ENCODE data around the gene AK2.
"Not testable (repeated sequence)": the region's sequence is repeated elsewhere in the genome, so short reads cannot be mapped to it uniquely, and the experiment has no call there.

The AK2 gene

GRCh38 chr1:33070628-33071027, 33.9 kb upstream of the AK2 start:
- H3K27ac ChIP-seq (ENCODE audit: low read length), result no peak overlapping the region

GRCh38 chr1:33068108-33068507, 31.4 kb upstream of the AK2 start:
- H3K27ac ChIP-seq (ENCODE audit: low read length); H3K27me3 ChIP-seq (ENCODE audit: low read depth, low read length): not testable (repeated sequence)
- H3K9me3 ChIP-seq (ENCODE audit: control insufficient read depth in 1 of 2, low read length in 2 of 2), result peaks cover 9 to 26% of the 10 kb centered on the region in 2 donors

More at GRCh38 chr1:33070628-33071027, 33.9 kb upstream of the AK2 start:
- Histone ChIP-seq H3K36me3 (ENCODE audit: control insufficient read depth in 1 of 2, insufficient read depth in 2 of 2, low read length in 2 of 2) (no peaks in the 10 kb centered on the region), H3K27me3 (ENCODE audit: low read depth, low read length) (no peaks in the 10 kb centered on the region), H3K4me1 (ENCODE audit: control insufficient read depth in 1 of 2, insufficient read depth in 2 of 2, low read length in 2 of 2) (no peaks in the 10 kb centered on the region), H3K4me3 (ENCODE audit: low read depth in 1 of 2, low read length in 2 of 2) (no peak overlapping the region), H3K9me3 (ENCODE audit: control insufficient read depth in 1 of 2, low read length in 2 of 2) (peaks cover 0 to 3% of the 10 kb centered on the region in 2 donors)

GRCh38 chr1:33066477-33066876, 29.8 kb upstream of the AK2 start:
- H3K36me3 ChIP-seq (ENCODE audit: control insufficient read depth in 1 of 2, insufficient read depth in 2 of 2, low read length in 2 of 2); H3K4me3 ChIP-seq (ENCODE audit: low read depth in 1 of 2, low read length in 2 of 2); H3K27me3 ChIP-seq (ENCODE audit: low read depth, low read length); H3K4me1 ChIP-seq (ENCODE audit: control insufficient read depth in 1 of 2, insufficient read depth in 2 of 2, low read length in 2 of 2); H3K27ac ChIP-seq (ENCODE audit: low read length): not testable (repeated sequence)
- peaks cover 9 to 34% of the 10 kb centered on the region in 2 donors for H3K9me3 ChIP-seq (ENCODE audit: control insufficient read depth in 1 of 2, low read length in 2 of 2)

More at GRCh38 chr1:33068108-33068507, 31.4 kb upstream of the AK2 start:
- not testable (repeated sequence) for H3K4me1 ChIP-seq (ENCODE audit: control insufficient read depth in 1 of 2, insufficient read depth in 2 of 2, low read length in 2 of 2); H3K36me3 ChIP-seq (ENCODE audit: control insufficient read depth in 1 of 2, insufficient read depth in 2 of 2, low read length in 2 of 2); H3K4me3 ChIP-seq (ENCODE audit: low read depth in 1 of 2, low read length in 2 of 2)

GRCh38 chr1:33065301-33065700, 28.6 kb upstream of the AK2 start:
- Histone ChIP-seq H3K9me3 (ENCODE audit: control insufficient read depth in 1 of 2, low read length in 2 of 2) (peaks cover 9 to 34% of the 10 kb centered on the region in 2 donors), H3K4me3 (ENCODE audit: low read depth in 1 of 2, low read length in 2 of 2) (no peak overlapping the region), H3K4me1 (ENCODE audit: control insufficient read depth in 1 of 2, insufficient read depth in 2 of 2, low read length in 2 of 2) (peaks cover 0 to 7% of the 10 kb centered on the region in 2 donors), H3K27ac (ENCODE audit: low read length) (no peak overlapping the region), H3K36me3 (ENCODE audit: control insufficient read depth in 1 of 2, insufficient read depth in 2 of 2, low read length in 2 of 2) (no peaks in the 10 kb centered on the region), H3K27me3 (ENCODE audit: low read depth, low read length) (no peaks in the 10 kb centered on the region)

- peaks cover 9 to 34% of the 10 kb centered on the region in 2 donors for H3K9me3 ChIP-seq (ENCODE audit: control insufficient read depth in 1 of 2, low read length in 2 of 2)
- H3K4me1 ChIP-seq (ENCODE audit: control insufficient read depth in 1 of 2, insufficient read depth in 2 of 2, low read length in 2 of 2); H3K4me3 ChIP-seq (ENCODE audit: low read depth in 1 of 2, low read length in 2 of 2); H3K27me3 ChIP-seq (ENCODE audit: low read depth, low read length); H3K36me3 ChIP-seq (ENCODE audit: control insufficient read depth in 1 of 2, insufficient read depth in 2 of 2, low read length in 2 of 2); H3K27ac ChIP-seq (ENCODE audit: low read length): not testable (repeated sequence)
Measured at GRCh38 chr1:33064284-33064683, 27.6 kb upstream of the AK2 start.

GRCh38 chr1:33061834-33062233, 25.2 kb upstream of the AK2 start:
- H3K4me3 ChIP-seq (ENCODE audit: low read depth in 1 of 2, low read length in 2 of 2), result no peak overlapping the region
- H3K9me3 ChIP-seq (ENCODE audit: control insufficient read depth in 1 of 2, low read length in 2 of 2), result peaks cover 9 to 34% of the 10 kb centered on the region in 2 donors
- H3K36me3 ChIP-seq (ENCODE audit: control insufficient read depth in 1 of 2, insufficient read depth in 2 of 2, low read length in 2 of 2), result no peaks in the 10 kb centered on the region
- H3K4me1 ChIP-seq (ENCODE audit: control insufficient read depth in 1 of 2, insufficient read depth in 2 of 2, low read length in 2 of 2), result peaks cover 0 to 7% of the 10 kb centered on the region in 2 donors
- H3K27ac ChIP-seq (ENCODE audit: low read length), result no peak overlapping the region
- no peaks in the 10 kb centered on the region for H3K27me3 ChIP-seq (ENCODE audit: low read depth, low read length)

- Histone ChIP-seq H3K36me3 (ENCODE audit: control insufficient read depth in 1 of 2, insufficient read depth in 2 of 2, low read length in 2 of 2) (no peaks in the 10 kb centered on the region), H3K9me3 (ENCODE audit: control insufficient read depth in 1 of 2, low read length in 2 of 2) (peaks cover 9 to 30% of the 10 kb centered on the region in 2 donors), H3K27ac (ENCODE audit: low read length) (no peak overlapping the region), H3K4me3 (ENCODE audit: low read depth in 1 of 2, low read length in 2 of 2) (no peak overlapping the region), H3K27me3 (ENCODE audit: low read depth, low read length) (no peaks in the 10 kb centered on the region), H3K4me1 (ENCODE audit: control insufficient read depth in 1 of 2, insufficient read depth in 2 of 2, low read length in 2 of 2) (peaks cover 0 to 9% of the 10 kb centered on the region in 2 donors)
Measured at GRCh38 chr1:33060579-33061083, 23.9 kb upstream of the AK2 start.

- H3K27ac ChIP-seq (ENCODE audit: low read length), result no peak overlapping the region
- H3K4me1 ChIP-seq (ENCODE audit: control insufficient read depth in 1 of 2, insufficient read depth in 2 of 2, low read length in 2 of 2), result peaks cover 0 to 16% of the 10 kb centered on the region in 2 donors
- no peaks in the 10 kb centered on the region for H3K9me3 ChIP-seq (ENCODE audit: control insufficient read depth in 1 of 2, low read length in 2 of 2)
- no peak overlapping the region for H3K4me3 ChIP-seq (ENCODE audit: low read depth in 1 of 2, low read length in 2 of 2)
- H3K36me3 ChIP-seq (ENCODE audit: control insufficient read depth in 1 of 2, insufficient read depth in 2 of 2, low read length in 2 of 2), result no peaks in the 10 kb centered on the region
- no peaks in the 10 kb centered on the region for H3K27me3 ChIP-seq (ENCODE audit: low read depth, low read length)
Measured at GRCh38 chr1:33057095-33057494, 20.4 kb upstream of the AK2 start.

- H3K27ac ChIP-seq (ENCODE audit: low read length), result no peak overlapping the region
Measured at GRCh38 chr1:33056426-33056825, 19.7 kb upstream of the AK2 start.

GRCh38 chr1:33055210-33056008, 18.7 kb upstream of the AK2 start:
- no peaks in the 10 kb centered on the region for H3K27me3 ChIP-seq (ENCODE audit: low read depth, low read length)

More at GRCh38 chr1:33056426-33056825, 19.7 kb upstream of the AK2 start:
- H3K4me1 ChIP-seq (ENCODE audit: control insufficient read depth in 1 of 2, insufficient read depth in 2 of 2, low read length in 2 of 2), result peaks cover 0 to 15% of the 10 kb centered on the region in 2 donors
- no peaks in the 10 kb centered on the region for H3K27me3 ChIP-seq (ENCODE audit: low read depth, low read length)
- no peak overlapping the region for H3K4me3 ChIP-seq (ENCODE audit: low read depth in 1 of 2, low read length in 2 of 2)
- H3K36me3 ChIP-seq (ENCODE audit: control insufficient read depth in 1 of 2, insufficient read depth in 2 of 2, low read length in 2 of 2), result no peaks in the 10 kb centered on the region
- H3K9me3 ChIP-seq (ENCODE audit: control insufficient read depth in 1 of 2, low read length in 2 of 2), result no peaks in the 10 kb centered on the region

GRCh38 chr1:33050221-33051076, 13.8 kb upstream of the AK2 start:
- H3K4me1 ChIP-seq (ENCODE audit: control insufficient read depth in 1 of 2, insufficient read depth in 2 of 2, low read length in 2 of 2), result peaks cover 4 to 15% of the 10 kb centered on the region in 2 donors
- no peaks in the 10 kb centered on the region for H3K36me3 ChIP-seq (ENCODE audit: control insufficient read depth in 1 of 2, insufficient read depth in 2 of 2, low read length in 2 of 2)
- H3K9me3 ChIP-seq (ENCODE audit: control insufficient read depth in 1 of 2, low read length in 2 of 2), result no peaks in the 10 kb centered on the region
- H3K27ac ChIP-seq (ENCODE audit: low read length), result peak overlapping the region; percentile 25
- no peaks in the 10 kb centered on the region for H3K27me3 ChIP-seq (ENCODE audit: low read depth, low read length)
- H3K4me3 ChIP-seq (ENCODE audit: low read depth in 1 of 2, low read length in 2 of 2), result no peak overlapping the region

More at GRCh38 chr1:33055210-33056008, 18.7 kb upstream of the AK2 start:
- no peaks in the 10 kb centered on the region for H3K9me3 ChIP-seq (ENCODE audit: control insufficient read depth in 1 of 2, low read length in 2 of 2)
- no peaks in the 10 kb centered on the region for H3K36me3 ChIP-seq (ENCODE audit: control insufficient read depth in 1 of 2, insufficient read depth in 2 of 2, low read length in 2 of 2)
- H3K27ac ChIP-seq (ENCODE audit: low read length), result no peak overlapping the region
- peaks cover 1 to 13% of the 10 kb centered on the region in 2 donors for H3K4me1 ChIP-seq (ENCODE audit: control insufficient read depth in 1 of 2, insufficient read depth in 2 of 2, low read length in 2 of 2)
- no peak overlapping the region for H3K4me3 ChIP-seq (ENCODE audit: low read depth in 1 of 2, low read length in 2 of 2)
